HG03175 (cell line): ENCODE data around the gene TDRKH.

ENCODE experiments used
- ATAC-seq: cut with Tn5 transposase; IDR thresholded peaks from one replicate; pipeline ENCODE4 v1.9.1; 2021; ENCODE audit warnings: mild to moderate bottlenecking, moderate library complexity; ENCODE audit not compliant: unreplicated experiment

The TDRKH gene, protein sequence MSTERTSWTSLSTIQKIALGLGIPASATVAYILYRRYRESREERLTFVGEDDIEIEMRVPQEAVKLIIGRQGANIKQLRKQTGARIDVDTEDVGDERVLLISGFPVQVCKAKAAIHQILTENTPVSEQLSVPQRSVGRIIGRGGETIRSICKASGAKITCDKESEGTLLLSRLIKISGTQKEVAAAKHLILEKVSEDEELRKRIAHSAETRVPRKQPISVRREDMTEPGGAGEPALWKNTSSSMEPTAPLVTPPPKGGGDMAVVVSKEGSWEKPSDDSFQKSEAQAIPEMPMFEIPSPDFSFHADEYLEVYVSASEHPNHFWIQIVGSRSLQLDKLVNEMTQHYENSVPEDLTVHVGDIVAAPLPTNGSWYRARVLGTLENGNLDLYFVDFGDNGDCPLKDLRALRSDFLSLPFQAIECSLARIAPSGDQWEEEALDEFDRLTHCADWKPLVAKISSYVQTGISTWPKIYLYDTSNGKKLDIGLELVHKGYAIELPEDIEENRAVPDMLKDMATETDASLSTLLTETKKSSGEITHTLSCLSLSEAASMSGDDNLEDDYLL

DNA sequence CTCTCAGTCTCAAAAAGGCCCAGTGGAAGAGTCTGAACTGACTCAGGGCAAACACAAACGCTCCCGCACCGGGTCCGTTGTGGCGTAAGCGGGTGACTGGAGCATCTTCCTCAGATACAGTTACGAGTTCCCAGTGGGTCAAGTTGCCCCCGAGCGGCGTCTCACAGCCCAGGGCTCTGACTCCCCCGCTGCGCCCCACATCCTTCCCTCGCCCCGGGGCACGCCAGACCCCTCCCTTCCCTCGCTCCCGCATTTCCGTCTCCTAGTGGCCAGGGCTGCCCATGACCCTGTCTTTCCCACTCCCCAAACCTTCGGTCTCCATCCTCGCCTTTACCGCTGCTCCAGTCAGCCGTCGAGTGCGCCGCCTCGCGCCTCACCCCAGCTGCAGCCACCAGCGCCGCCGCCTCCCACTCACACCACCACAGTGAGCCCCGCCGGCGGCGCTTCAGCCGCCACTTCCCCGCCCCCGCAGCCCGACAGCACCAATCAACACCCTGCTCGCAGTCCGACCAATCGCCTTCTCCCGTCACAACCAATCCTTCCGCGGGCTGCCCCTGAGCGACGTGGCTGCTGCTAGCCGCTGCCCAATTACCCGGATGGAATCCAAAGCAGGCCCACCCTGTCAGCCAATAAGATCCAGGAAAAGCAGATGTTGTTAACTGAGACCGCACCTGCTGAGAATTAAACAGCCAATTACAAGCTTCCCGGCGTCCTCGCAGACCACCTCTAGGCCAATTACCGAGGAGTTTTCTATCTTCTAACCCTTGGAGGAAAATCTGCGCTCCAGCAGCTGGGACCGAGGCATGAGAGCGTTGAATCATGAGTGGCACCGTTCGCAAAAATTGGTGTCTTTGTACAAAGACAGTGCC is at the start of gene TDRKH:
TDRKH (minus strand) TSS at position 430 of the 869 bp plus-strand sequence. CDS start 7,478 bp downstream, outside the sequence.
- ATAC-seq = peak; percentile 98

GRCh38 chr1:151839457-151840403 is 49.4 kb upstream of the TDRKH start, which contains the start of gene C2CD4D:
TSS of gene C2CD4D (minus strand) at chr1:151839820. CDS start at chr1:151838989, 831 bp downstream.
- no peak for ATAC-seq

DNA sequence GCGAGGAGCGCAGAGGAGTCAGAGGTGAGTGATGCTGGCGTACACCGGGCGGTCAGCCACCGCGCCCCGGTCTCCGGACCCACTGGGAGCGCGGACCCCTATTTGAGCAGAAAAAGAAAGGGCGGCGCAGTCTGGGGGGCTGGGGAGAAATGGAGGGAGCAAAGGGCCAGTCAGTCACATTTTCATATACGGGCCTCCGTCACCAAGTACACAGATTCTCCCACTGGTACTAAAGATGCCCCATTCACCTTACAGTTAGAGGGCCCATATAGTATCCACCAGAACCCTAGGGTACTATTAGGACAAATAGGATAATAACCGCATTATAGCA is 48.7 kb upstream of the TDRKH start:
- ATAC-seq = no peak

- no peak for ATAC-seq
Measured at GRCh38 chr1:151838222-151839081, 48.2 kb upstream of the TDRKH start.

DNA sequence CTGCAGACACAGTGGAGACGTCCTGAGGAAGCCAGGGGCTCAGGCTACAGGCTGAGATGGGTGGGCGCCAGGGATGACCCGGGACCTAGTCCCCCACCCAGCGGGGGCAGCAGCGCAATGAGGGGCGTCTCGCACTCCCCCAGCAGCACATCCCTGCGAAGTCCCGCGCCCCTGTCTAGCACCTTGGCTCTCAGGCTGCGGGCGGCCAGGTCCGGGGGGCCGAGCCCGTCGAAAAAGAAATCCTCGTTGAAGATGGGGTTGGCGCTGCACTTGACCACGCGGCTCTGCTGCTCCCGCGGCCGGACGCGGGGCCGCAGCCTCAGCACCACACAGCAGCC is 47.6 kb upstream of the TDRKH start:
- no peak for ATAC-seq

DNA sequence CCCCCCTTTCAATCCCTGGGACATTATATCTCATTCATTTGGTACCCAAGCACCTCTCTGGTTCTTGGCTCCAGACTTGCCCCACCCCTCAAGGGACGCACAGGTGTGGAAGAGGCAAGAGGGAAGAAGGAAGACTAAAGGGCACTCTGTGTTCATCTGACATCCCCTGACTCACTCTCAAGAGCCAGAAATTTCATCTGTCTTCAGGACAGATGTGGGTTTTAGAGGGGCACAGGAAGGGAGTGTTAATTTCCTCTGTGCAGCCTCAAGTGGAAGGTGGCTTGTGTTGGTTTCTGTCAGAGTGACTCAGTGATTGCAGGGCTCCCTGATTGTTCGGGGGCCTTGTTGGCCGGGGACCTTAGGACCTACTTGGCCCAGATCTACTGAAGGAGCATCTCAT is 46.9 kb upstream of the TDRKH start:
- no peak for ATAC-seq

DNA sequence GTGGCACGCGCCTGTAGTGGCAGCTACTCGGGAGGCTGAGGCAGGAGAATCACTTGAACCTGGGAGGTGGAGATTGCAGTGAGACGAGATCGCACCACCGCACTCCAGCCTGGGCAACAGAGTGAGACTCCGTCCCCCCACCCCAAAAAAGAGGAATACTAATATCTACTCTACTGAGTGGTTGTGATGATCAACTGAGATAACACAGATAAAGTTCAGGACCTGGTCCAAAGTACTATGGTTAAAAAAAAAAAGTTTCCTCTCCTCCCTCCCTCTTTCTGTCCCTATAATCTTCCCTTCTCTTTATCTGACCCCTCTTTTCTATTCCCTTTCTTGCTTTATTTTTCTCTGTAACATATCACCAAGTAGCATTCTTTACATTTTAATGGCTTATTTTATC is 45.3 kb upstream of the TDRKH start:
- ATAC-seq = no peak

DNA sequence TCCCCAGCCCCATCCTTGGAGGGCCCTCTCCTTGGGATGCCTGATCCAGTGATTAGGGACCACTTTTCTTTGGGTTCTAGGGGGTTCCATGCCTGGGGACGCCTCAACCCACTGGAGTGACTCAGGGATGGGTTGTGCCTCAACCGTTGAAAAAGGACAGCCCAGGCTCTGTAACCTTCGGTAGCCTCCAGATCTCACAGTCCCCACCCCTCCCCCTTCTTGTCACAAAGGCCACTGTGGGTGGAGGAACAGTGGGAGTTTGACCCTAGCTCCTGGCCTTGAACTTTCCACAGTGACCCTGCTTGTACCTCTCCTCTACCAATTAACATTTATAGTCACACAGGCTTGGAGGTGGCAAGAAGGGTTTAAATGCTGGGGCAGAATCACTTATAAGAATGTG is 43.9 kb upstream of the TDRKH start:
- no peak for ATAC-seq

- ATAC-seq = no peak
Measured at GRCh38 chr1:151833172-151833900, 43.0 kb upstream of the TDRKH start.

GRCh38 chr1:151832318-151832980 is 42.1 kb upstream of the TDRKH start:
- no peak for ATAC-seq

DNA sequence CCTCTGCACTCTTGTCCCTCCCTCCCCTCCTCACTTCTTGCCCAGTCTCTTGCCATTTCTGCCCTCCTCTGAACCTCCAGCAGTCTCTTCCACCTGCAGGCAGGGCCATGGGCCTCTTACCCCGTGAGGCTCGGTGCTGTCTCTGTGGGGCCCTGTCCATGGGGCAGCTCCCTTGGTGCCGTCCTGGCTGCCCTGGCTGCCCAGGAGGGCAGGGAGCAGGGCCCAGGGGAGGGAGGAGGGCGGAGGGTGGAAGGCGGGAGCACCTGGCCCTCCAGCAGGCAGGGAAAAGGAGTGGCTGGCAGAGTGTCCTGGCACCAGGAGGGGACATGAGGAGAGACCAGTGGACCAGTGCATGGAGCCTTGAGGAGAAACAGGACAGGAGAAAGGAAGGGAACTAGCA is 41.3 kb upstream of the TDRKH start, which contains the start of gene RORC:
RORC (minus strand) TSS at position 198 of the 400 bp plus-strand sequence; CDS start at position 160, 38 bp downstream.
- no peak for ATAC-seq

GRCh38 chr1:151831256-151831591 is 40.9 kb upstream of the TDRKH start:
- ATAC-seq = no peak

GRCh38 chr1:151830055-151830454 is 39.8 kb upstream of the TDRKH start:
- no peak for ATAC-seq

GRCh38 chr1:151829352-151830046 is 39.2 kb upstream of the TDRKH start:
- no peak for ATAC-seq

GRCh38 chr1:151828921-151829320 is 38.6 kb upstream of the TDRKH start:
- ATAC-seq = no peak

DNA sequence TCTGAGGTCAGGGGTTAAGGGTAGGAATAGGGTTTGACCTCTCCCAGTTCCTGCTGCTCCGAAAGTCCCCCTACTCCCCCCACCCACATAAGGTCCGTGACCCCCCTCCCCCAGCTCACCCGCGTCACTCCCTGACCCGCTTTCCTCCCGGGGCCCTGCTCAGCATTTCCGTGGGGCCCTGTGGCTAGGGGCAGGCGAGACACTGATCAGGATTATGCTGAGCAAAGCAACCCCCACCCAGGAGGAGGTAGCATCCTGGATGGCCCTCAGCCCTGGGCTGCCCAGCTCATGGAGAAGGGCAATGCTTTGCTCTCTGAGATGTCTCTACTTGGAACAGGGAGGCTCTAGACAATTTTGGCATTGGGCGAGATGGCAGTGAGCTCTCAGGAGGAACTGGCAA is 37.6 kb upstream of the TDRKH start:
- no peak for ATAC-seq

DNA sequence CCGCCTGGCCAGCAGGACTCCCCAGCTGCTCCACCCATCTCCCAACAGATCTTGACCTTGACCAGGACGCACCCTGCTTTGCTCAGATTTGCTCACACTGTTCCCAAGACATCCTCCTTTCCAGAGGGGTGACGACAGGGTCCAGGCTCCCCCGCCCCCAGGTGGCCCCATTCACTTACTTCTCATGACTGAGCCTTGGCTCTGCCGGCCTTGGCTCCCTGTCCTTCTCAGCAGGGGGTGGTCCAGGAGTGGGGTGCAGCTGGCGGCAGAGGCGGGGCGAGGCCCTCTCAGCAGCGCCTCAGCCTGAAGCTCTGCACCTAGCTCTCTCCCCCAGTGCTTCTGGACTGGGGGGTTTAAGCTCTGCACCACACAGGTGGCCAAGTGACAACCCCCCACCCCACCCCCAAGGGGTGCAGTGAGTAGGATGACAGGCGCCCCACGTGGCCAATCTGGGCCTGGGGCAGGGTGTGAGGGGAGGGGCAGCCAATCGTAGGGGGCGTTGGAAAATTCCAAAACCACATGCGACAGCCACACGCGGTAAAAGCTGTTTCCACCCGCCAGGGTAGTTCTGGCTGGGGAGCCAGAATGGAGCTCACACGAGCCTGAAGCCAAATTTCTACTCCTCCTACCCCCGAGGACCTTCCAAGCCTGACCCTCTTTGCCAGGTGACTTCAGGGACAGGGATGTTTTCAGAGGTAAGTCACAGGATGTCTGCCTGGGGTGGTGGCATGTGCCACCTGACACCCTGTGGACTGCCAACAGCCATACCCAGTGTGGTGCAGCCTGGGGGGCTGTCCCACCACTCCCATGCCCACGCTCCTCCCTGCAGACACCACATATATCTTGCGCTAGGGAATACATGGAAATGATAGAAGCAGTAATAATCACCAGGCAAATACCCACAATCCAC is 35.7 kb upstream of the TDRKH start:
- no peak for ATAC-seq
